Stimulated activated CD8-positive, alpha-beta memory T cell treated with anti-CD3 and anti-CD28 coated beads, Interleukin-15, amount 100 ng/mL, for 48 hours (primary cell): Measurements from ENCODE around the gene SYNDIG1.

Experiments
- DNase-seq, 2 donors: peaks; one replicate each; pipeline ENCODE4 v3.0.0-alpha.2; 2020; ENCODE audit warnings: low read depth in 2 of 2

The SYNDIG1 gene

GRCh38 chr20:24583169-24583792, 113.9 kb downstream of the SYNDIG1 start:
- DNase-seq, result no peak

GRCh38 chr20:24584078-24584477, 114.6 kb downstream of the SYNDIG1 start:
- DNase-seq, result no peak

- DNase-seq, result no peak
These were observed 115.3 kb downstream of the SYNDIG1 start for GRCh38 chr20:24584538-24585356.

- DNase-seq, result no peak
These were observed 116.5 kb downstream of the SYNDIG1 start for GRCh38 chr20:24585796-24586522.

GRCh38 chr20:24586523-24586840, 117.1 kb downstream of the SYNDIG1 start:
- no peak for DNase-seq

GRCh38 chr20:24587384-24588046, 118.1 kb downstream of the SYNDIG1 start:
- no peak for DNase-seq

- DNase-seq, result no peak
These were observed 118.7 kb downstream of the SYNDIG1 start for GRCh38 chr20:24588047-24588635.

- DNase-seq, result no peak
These were observed 119.4 kb downstream of the SYNDIG1 start for GRCh38 chr20:24588725-24589340.

- no peak for DNase-seq
These were observed 120.0 kb downstream of the SYNDIG1 start for GRCh38 chr20:24589381-24589780.

- DNase-seq, result no peak
These were observed 120.4 kb downstream of the SYNDIG1 start for GRCh38 chr20:24589815-24590177.

- DNase-seq, result no peak
These were observed 121.0 kb downstream of the SYNDIG1 start for GRCh38 chr20:24590178-24590982.

GRCh38 chr20:24597051-24597450, 127.6 kb downstream of the SYNDIG1 start:
- DNase-seq, result no peak

GRCh38 chr20:24598346-24598745, 128.9 kb downstream of the SYNDIG1 start:
- no peak for DNase-seq

- no peak for DNase-seq
These were observed 129.6 kb downstream of the SYNDIG1 start for GRCh38 chr20:24598996-24599395.

- no peak for DNase-seq
These were observed 130.6 kb downstream of the SYNDIG1 start for GRCh38 chr20:24600012-24600411.

GRCh38 chr20:24603454-24603853, 134.0 kb downstream of the SYNDIG1 start:
- DNase-seq, result no peak

GRCh38 chr20:24604966-24605665, 135.7 kb downstream of the SYNDIG1 start:
- no peak for DNase-seq

- DNase-seq, result no peak
These were observed 136.6 kb downstream of the SYNDIG1 start for GRCh38 chr20:24605937-24606455.

GRCh38 chr20:24607402-24607801, 138.0 kb downstream of the SYNDIG1 start:
- no peak for DNase-seq
